ENCODE measurements around the gene MRPL36.

DNA sequence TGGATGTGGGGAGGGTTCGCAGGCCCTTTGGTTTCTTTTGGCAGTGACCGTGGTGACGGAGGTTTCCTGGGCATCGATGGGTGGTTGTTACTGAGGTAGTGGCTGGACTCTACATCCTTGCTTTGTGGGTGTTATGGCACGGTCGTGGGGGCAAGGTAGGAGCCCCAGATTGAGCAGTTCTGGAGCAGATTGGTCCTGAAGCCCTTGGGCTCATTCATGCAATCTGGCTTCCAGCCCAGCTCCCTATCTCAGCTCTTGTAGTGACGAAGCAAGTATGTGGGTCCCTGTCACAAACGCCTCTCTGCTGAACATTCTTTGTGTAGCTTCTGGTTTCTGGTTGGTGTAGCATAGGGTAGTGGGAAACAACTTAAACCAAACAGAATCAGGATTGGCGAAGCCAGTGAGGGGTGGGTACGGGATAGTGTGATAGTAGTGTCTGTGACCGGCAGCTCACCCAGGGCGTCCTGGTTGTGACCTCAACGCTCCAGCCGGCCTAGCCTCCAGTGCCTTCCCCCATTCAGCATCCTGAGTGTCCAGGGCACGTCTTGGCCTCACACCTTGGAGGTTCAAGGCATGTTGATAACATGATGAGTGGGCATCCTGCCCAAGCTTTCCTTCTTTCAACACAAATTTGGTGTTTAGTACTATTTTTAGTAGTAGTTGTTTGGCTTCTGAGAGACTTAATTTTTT, 4.5 kb upstream of the MRPL36 start:
- TF ChIP-seq, protein P1, sequence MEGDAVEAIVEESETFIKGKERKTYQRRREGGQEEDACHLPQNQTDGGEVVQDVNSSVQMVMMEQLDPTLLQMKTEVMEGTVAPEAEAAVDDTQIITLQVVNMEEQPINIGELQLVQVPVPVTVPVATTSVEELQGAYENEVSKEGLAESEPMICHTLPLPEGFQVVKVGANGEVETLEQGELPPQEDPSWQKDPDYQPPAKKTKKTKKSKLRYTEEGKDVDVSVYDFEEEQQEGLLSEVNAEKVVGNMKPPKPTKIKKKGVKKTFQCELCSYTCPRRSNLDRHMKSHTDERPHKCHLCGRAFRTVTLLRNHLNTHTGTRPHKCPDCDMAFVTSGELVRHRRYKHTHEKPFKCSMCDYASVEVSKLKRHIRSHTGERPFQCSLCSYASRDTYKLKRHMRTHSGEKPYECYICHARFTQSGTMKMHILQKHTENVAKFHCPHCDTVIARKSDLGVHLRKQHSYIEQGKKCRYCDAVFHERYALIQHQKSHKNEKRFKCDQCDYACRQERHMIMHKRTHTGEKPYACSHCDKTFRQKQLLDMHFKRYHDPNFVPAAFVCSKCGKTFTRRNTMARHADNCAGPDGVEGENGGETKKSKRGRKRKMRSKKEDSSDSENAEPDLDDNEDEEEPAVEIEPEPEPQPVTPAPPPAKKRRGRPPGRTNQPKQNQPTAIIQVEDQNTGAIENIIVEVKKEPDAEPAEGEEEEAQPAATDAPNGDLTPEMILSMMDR (IDR thresholded peaks at IDR 0.05), result no peak
- TF ChIP-seq POLR2A (IDR thresholded peaks at IDR 0.05), result no peak
- no peak for TF ChIP-seq POLR2AphosphoS5 (IDR thresholded peaks at IDR 0.05)

Data from gastroesophageal sphincter (tissue), 3 donors.